Measurements from ENCODE around the gene PARVA. TPM values are rescaled to one million over a fixed set of nuclear protein-coding genes. Genes with fewer than 3 reads are reported as not detected.

PARVA gene
- total and polyA plus RNA-seq, 9 of the 15 experiments (the other 6 are each of a cell fraction or from before 2014, with no cell fraction given): 0.11 TPM; not detected in 8

- Histone ChIP-seq H3K9ac (ENCODE audit: insufficient read depth in 1 of 2, low read depth in 2 of 2, low read length in 2 of 2) (no peak overlapping the region), H3K4me2 (ENCODE audit: insufficient read depth, low read length) (no peak overlapping the region), H2AFZ (ENCODE audit: low read depth, low read length) (no peak overlapping the region), H3K9me3 (replicated peaks; ENCODE audit: control insufficient read depth, insufficient read depth, low read depth, low read length) (no peaks in the 10 kb centered on the region), H4K20me1 (replicated peaks; ENCODE audit: control insufficient read depth, insufficient read depth, low read length) (no peaks in the 10 kb centered on the region), H3K4me1 (replicated peaks in 1 of 2; ENCODE audit: control insufficient read depth in 2 of 2, insufficient read depth in 2 of 2, low read length in 2 of 2) (no peaks in the 10 kb centered on the region), H3K36me3 (ENCODE audit: control insufficient read depth, insufficient read depth, low read length) (no peaks in the 10 kb centered on the region), H3K9me1 (ENCODE audit: control insufficient read depth, insufficient read depth, low read length) (no peaks in the 10 kb centered on the region), H3K4me3 (no peak overlapping the region), H3K27ac (ENCODE audit: extremely low read depth, low read depth, low read length) (no peak overlapping the region), H3K27me3 (ENCODE audit: control insufficient read depth in 2 of 2, insufficient read depth in 2 of 2, low read length in 2 of 2) (peaks cover 3 to 26% of the 10 kb centered on the region in 2 experiments; a peak in 4 of 5 replicates), H3K79me2 (ENCODE audit: control insufficient read depth, insufficient read depth, low read length) (no peaks in the 10 kb centered on the region)
- DNase-seq (ENCODE audit: extremely low read depth in 1 of 4, low spot score in 3 of 4): no peak
- no peak for FAIRE-seq
- POLR2A ChIA-PET: no interaction called here
- TF ChIP-seq ZNF184 (CRISPR knock-in tag; IDR thresholded peaks at IDR 0.05): no peak
- TF ChIP-seq EZH2 (IDR thresholded peaks at IDR 0.05; ENCODE audit: borderline replicate concordance, low read depth, low read length): no peak
- no peak for TF ChIP-seq MIER1 (IDR thresholded peaks at IDR 0.05; ENCODE audit: low read depth)
- TF ChIP-seq FIP1L1 (IDR thresholded peaks at IDR 0.05; ENCODE audit: low read depth, low read length, poor library complexity, severe bottlenecking): no peak
- no peak for TF ChIP-seq GABPA (tag; conservative IDR thresholded peaks at IDR 0.05; ENCODE audit: low read depth)
- TF ChIP-seq YBX1 (IDR thresholded peaks at IDR 0.05): no peak
- no peak for TF ChIP-seq ZNF764 (CRISPR knock-in tag; IDR thresholded peaks at IDR 0.05; ENCODE audit: low read depth)
- no peak for TF ChIP-seq RFX1 (IDR thresholded peaks at IDR 0.05)
- no peak for TF ChIP-seq E2F3 (CRISPR knock-in tag; IDR thresholded peaks at IDR 0.05)
- TF ChIP-seq MEIS2 (IDR thresholded peaks at IDR 0.05; ENCODE audit: partially characterized antibody): no peak
- in situ Hi-C loops (cut with MboI) (no loop called here), intact Hi-C loops (cut with micrococcal nuclease) (no loop called here)
- CTCF ChIA-PET (ENCODE audit: low intra/inter-chr PET ratio): no interaction called here
- no peak for ATAC-seq
- no TSS peak for BruUV-seq (replicated peaks)
- 6% methylated on average over 3 of the region's 3 CpGs for WGBS (ENCODE audit: insufficient coverage, low coverage, missing lambda C conversion rate)
Observed at GRCh38 chr11:12449961-12450715, 72.8 kb downstream of the PARVA start.

Measured in K562 (cell line).